GM10847 (cell line): Measurements from ENCODE around the gene HELB.

Experiments
- POLR2A ChIP-seq: IDR thresholded peaks from 2 replicates; pipeline ENCODE4 v1.6.1; 2011; ENCODE audit not compliant: insufficient read length; ENCODE audit errors: extremely low read depth

Gene HELB

DNA sequence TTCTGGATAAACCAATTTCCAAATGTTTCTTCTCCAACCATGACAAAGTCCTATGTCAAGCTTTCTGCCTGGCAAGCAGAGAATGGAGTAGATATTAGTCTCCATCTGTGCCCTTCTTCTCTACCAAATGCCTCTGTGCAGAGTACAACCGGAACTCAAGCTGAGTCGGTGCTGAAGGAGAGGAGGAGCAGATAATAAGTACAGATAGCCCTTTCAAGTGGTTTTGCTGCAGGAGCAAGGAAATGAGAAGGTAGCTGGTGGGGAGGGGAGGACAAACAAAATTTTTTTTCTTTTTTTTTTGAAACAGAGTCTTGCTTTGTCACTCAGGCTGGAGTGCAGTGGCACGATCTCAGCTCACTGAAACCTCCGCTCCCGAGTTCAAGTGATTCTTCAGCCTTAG is 14.2 kb upstream of the HELB start:
- no peak for TF ChIP-seq POLR2A

DNA sequence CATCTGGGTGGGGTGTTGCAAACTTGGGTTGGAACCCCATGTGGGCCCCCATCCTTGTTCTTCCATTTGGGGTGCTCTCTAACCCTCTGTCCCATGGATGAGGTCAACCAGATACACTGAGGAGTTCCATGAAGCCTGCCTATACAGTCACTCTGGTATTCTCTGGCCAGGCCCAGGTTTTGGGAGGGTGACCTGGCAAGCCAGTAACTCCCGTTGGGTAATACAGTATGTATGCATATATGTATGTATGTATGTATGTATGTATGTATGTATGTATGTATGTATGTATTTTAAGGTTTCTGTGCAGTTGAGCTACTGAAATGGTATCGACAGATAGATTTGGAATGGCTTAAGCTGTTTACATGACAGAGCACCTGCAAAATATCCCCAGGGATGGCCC is 12.8 kb upstream of the HELB start:
- no peak for TF ChIP-seq POLR2A

DNA sequence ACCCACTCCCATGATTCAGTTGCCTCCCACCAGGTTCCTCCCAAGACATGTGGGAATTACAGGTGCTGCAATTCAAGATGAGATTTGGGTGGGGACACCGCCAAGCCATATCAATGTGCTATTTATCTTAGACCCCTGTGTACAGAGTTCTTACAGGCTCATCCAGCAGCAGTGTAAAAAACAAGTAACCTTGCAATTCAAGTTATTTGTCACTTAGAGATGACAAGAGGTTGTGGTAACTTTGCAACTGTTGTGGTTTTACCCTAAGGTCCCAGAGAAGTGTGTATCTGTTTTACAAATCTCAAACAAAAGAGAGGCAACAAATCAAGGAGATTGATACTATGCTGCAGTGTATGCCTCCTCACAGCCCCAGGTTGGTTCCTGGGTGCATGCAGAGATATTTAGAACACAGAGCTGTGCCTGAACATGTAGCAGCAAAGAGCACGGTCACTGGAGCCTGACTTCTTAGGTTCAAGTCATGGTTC is 11.5 kb upstream of the HELB start:
- no peak for TF ChIP-seq POLR2A

DNA sequence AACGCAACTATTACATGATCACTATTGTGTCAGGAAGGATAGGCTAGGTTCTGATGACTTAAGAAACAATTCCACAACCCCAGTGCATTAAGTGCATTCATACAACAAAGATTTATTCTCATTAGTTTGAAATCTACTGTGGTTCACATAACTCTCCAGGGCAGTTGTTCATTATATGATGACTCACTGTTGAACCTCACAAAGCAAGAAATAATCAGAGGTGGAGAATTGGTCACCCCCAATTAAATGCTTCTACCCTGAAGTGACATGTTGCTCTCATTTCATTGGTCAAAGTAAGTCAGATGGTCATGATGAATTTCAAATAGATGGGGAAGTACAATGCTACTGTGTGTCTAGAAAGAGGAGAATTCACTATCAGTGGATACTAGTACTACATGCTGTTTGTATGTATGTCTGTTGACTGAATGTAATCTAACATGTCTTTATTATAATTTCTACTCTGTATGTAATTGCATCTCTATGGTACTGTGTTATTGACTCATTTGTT is 6.1 kb upstream of the HELB start:
- TF ChIP-seq POLR2A = no peak

DNA sequence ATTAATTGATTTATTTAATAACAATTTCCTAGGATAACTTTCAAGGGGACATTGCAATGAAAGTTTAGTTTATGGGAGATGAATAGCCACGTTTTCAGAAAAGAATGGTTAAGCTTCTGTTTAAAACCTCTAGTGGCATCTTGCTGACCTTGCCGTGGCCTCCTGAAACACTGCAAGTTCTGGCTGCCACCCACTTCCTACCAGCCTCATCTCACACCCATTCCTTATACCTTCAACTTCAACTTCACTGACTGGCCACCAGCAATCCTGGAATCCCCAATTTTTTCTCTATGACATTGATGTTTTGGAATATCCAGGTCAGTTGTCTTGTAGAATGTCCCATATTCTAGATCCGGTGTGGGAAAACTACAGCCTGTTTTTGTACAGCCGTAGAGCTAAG is 5.2 kb upstream of the HELB start:
- TF ChIP-seq POLR2A = no peak

DNA sequence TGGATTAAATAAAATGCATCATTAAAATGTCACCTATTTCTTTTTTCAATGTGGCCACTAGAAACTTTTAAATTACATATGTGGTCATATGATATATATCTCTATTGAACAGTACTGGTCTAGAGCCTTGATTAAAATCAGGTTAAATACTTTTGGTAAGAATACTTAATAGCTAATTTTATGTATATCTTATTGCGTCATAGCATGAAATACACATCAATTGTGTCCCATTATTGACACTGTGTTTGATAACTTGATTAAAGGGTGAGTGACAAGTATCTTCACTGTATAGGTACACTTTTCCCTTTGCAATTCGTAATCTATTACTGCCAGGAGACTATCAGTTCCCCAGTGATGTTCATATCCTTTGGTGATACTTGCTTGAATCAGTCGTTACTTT is 4.4 kb upstream of the HELB start:
- no peak for TF ChIP-seq POLR2A

DNA sequence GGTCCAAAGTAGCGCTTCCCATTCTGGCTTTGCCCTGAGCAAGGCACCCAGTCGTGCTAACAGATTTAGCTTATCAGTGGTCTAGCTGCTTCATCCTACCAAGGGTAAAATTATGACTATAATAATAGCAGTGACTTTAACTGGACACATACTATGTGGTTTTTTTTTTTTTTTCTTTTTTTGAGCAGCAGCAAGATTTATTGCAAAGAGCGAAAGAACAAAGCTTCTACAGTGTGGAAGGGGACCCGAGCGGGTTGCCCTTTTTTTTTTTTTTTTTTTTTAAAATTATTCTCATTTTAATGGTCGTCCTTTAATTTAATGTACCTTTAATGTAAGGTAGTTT is 505 bp downstream of the HELB start:
- TF ChIP-seq POLR2A = no peak

DNA sequence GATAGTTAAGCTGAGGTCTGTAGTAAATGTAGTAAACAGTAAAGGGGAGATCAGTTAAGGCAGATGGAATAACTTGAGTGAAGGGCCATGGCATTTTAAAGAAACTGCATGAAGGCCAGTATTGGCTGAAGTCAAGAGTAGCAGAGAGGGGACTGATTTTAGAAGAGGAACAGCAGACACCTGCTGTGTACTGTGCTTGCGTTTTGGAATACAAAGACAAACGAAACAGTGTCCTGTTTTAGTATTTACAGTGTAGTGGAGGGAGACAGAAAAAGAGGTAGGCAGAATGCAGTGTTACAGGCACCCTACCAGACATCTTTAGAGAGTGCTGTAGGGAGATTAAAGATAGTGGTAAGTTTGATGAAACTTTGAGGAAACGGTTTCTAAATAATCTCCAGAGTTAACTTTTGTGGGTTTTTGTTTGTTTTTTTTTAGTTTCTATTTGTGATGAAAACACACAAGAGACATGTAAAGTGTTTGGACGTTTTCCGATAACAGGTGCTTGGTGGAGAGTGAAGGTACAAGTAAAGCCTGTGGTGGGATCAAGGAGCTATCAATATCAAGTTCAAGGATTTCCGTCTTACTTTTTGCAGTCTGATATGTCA is 2.1 kb downstream of the HELB start:
- TF ChIP-seq POLR2A = no peak

DNA sequence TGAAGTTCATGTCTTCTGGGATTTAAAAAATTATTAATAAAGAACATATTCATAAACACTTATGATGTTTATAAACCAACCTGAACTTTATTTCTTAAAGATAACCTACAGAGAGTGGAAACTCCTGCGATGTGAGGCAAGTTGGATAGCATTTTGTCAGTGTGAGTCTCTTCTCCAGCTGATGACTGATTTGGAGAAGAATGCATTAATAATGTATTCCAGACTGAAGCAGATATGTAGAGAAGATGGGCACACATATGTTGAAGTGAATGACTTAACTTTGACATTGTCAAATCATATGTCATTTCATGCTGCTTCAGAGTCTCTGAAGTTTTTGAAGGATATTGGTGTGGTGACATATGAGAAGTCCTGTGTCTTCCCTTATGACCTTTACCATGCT is 7.3 kb downstream of the HELB start:
- TF ChIP-seq POLR2A = no peak

DNA sequence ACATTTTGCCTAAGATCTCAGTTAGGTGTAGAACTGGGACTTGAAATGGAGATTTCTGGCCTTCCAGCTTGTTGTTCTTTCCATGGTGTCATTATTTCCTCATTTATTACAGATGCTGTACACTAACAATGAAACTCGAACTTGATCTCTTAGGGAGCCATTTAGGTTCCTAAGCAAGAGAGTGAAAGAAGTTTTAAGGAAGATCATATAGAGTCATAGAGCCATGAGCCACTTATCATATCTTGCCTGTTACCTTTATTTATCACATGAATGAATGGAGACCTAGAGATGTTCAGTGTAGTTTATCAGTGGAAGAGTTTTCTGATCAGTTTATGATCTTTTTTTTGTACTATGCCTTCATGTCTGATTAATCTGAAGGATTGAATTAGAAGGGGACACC is 9.9 kb downstream of the HELB start:
- TF ChIP-seq POLR2A = no peak

DNA sequence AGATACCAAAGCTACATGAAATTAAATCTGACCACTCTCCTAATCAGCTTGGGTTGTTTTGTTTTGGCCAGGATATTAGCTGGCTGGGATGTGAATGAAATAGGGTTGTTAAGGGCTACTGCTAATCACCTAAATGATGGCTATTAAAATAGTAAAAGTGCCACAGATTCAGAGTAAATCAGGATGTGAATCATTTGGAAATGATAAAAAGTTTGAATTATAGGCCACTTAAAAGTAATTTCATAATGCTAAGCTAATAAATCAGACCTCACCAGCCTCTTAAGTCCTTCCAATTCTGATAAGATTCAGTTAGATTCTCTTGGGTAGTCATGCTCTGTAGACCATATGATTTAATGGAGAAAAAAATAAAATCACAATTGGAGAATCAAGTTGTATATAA is 12.0 kb downstream of the HELB start:
- no peak for TF ChIP-seq POLR2A

DNA sequence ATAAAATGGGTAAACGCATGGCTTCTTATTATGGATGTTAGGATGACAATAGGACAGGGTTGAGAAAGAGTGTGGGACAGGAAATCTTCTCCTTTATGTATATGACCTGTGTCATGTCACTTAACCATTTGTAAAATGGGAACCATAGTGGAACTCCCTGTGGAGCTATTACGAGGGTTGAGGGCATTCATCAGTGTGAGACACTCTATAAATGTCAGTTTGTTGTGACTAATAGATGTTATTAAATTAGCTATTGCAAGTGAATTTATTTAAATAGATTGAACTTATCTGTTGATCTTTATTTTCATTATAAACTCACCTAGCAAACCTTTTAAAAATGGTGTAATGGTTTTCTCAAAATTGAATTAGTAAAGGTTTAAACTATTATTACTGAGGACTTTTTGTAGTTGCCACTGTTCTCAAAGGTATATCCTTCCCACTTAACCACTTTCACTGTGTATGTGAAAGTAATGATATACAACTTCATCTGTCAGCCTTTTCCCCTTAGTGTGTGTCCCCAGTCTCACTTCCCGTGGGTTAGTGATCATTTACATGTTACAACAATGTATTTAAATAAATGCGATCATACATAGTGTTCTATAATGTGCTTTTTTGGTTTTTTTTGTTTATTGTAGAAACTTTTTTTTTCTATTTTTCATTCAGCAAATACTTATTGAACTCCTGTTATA is 17.1 kb downstream of the HELB start:
- TF ChIP-seq POLR2A = no peak

DNA sequence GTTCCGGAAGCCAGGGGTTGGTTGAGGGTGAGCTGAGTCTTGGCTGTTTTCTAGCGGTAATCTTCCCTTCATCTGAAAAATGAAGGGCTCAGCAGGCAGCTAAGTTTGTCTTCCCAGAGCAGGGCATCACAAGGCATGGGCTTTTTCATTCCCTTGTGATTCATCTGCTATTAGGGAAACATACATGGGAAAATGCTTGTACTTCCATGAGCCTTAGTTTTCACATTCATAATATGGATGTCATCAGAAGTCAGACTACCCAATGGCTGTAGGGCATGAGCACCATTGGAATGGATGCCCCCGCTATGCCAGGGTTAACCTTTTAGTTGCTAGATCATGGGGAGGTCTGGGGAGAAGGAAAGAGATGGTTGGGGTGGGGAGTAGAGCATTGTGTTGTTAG is 18.7 kb downstream of the HELB start:
- no peak for TF ChIP-seq POLR2A

DNA sequence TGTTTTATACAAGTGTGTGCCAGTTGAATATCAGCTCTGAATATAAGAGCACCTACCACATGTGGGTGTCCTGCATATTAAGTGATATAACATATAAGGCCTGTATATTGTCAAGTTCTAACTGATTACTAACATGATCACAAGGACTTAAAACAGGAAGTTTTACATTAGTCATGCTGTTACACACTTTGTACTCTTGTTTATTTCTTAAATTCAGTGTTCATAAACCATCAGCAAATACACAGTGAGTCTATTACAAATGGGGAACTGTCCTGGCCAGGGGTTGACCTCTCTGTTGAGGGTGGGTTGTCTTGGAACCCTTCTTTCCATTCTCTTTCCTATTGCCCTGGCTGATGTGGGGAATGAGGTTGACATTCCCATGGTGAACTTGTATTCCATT is 19.1 kb downstream of the HELB start:
- no peak for TF ChIP-seq POLR2A

DNA sequence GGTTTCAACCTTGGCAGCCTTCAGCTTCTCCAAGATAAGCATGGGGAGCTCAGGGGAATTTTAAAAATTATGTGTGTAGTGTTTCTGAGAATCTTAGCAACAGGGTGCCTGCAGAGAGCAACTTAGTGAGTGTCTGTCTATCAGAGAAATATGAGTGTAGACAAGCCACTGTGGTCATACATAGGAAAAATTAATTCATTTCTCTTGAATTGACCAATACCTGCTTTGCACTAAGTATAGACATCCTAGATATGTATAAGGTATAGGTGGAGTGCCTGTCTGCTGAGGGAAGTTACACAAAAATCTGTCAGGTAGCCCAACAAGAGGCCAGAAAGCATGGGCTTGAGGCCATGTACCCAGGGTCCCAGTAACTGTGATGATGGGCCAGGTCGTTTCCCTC is 20.7 kb downstream of the HELB start:
- no peak for TF ChIP-seq POLR2A

DNA sequence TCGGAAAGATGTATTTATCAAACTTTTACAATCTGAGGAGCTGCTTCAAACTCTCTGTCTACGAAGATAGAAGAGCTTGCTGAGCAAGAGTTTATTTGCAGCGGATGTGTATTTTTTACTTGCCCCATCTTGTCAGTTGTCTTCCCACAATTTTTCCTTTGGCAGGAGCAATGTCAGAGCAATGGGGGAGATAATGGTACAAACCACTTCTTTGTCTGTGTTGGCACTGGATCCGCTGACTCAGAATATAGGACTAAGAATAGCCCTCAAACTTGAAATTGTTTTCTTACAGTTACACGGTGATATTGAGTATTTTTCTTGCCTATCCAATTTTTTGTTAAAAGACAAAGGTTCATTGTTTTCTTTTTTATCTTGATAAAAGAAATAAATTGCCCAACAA is 27.6 kb downstream of the HELB start:
- TF ChIP-seq POLR2A = no peak

DNA sequence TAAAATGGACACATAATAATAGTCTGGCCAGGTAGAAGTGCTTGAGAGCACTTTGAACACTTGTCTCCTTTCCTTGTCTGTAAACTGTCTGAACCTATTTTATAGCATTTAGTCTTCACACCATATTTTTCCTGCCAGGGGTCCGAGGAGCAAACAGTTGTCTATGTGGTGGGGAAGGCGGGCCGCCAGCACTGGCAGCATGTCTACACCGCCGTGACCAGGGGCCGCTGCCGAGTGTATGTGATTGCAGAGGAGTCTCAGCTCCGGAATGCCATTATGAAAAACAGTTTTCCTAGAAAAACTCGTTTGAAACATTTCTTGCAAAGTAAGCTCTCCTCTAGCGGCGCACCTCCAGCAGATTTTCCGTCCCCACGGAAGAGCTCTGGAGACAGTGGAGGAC is 28.7 kb downstream of the HELB start:
- TF ChIP-seq POLR2A = no peak
